ENCODE results near the gene FOXP1. TPM values are rescaled to one million over a fixed set of nuclear protein-coding genes. Genes with fewer than 3 reads are reported as not detected.
"Not testable (repeated sequence)": the region's sequence is repeated elsewhere in the genome, so short reads cannot be mapped to it uniquely, and the experiment has no call there.

FOXP1 gene
- total RNA-seq, 1 donor from 2014 or later: 110 TPM

- H3K4me1 Mint-ChIP-seq: peaks cover 81% of the 10 kb centered on the region
- peak overlapping the region; percentile 99 for H3K27ac Mint-ChIP-seq
- intact Hi-C loops (cut with micrococcal nuclease): loop anchor here (1.0 to 5.0 kb wide), 8 partner anchors 14 to 433 kb away; partner anchors contain the start of gene FOXP1
- DNase-seq: no peak
- peaks cover 10% of the 10 kb centered on the region for H3K36me3 Mint-ChIP-seq (ENCODE audit: low read depth)
- H3K9me3 Mint-ChIP-seq: peaks cover 8% of the 10 kb centered on the region
- H3K4me3 Mint-ChIP-seq: peak overlapping the region; percentile 76
- no peaks in the 10 kb centered on the region for H3K27me3 Mint-ChIP-seq
Measured at GRCh38 chr3:71444861-71445259, 138.7 kb downstream of the FOXP1 start.

- peak; percentile 93 for DNase-seq
- peak overlapping the region; percentile 76 for H3K4me3 Mint-ChIP-seq
- no peaks in the 10 kb centered on the region for H3K27me3 Mint-ChIP-seq
- peaks cover 80% of the 10 kb centered on the region for H3K4me1 Mint-ChIP-seq
- peaks cover 10% of the 10 kb centered on the region for H3K36me3 Mint-ChIP-seq (ENCODE audit: low read depth)
- H3K27ac Mint-ChIP-seq: peak overlapping the region; percentile 99
- intact Hi-C loops (cut with micrococcal nuclease): loop anchor here (1.0 to 5.0 kb wide), 8 partner anchors 15 to 432 kb away; partner anchors contain the start of gene FOXP1
- H3K9me3 Mint-ChIP-seq: peaks cover 8% of the 10 kb centered on the region
Measured at GRCh38 chr3:71444028-71444860, 139.3 kb downstream of the FOXP1 start.

GRCh38 chr3:71443332-71443731, 140.2 kb downstream of the FOXP1 start:
- DNase-seq: peak; percentile 63
- Mint-ChIP-seq H3K27me3 (no peaks in the 10 kb centered on the region), H3K36me3 (ENCODE audit: low read depth) (peaks cover 13% of the 10 kb centered on the region), H3K4me3 (peak overlapping the region; percentile 76), H3K27ac (peak overlapping the region; percentile 99), H3K9me3 (peaks cover 8% of the 10 kb centered on the region), H3K4me1 (peaks cover 77% of the 10 kb centered on the region)
- intact Hi-C loops (cut with micrococcal nuclease): loop anchor here (5.0 kb wide), 3 partner anchors 139 to 431 kb away; partner anchors contain the start of gene FOXP1

- peak overlapping the region; percentile 59 for H3K27ac Mint-ChIP-seq
- no peaks in the 10 kb centered on the region for H3K27me3 Mint-ChIP-seq
- peaks cover 8% of the 10 kb centered on the region for H3K9me3 Mint-ChIP-seq
- peak overlapping the region; percentile 76 for H3K4me3 Mint-ChIP-seq
- intact Hi-C loops (cut with micrococcal nuclease): loop anchor here (5.0 kb wide), 3 partner anchors 140 to 430 kb away; partner anchors contain the start of gene FOXP1
- no peak for DNase-seq
- H3K36me3 Mint-ChIP-seq (ENCODE audit: low read depth): peaks cover 15% of the 10 kb centered on the region
- H3K4me1 Mint-ChIP-seq: peaks cover 72% of the 10 kb centered on the region
Measured at GRCh38 chr3:71442652-71443042, 140.9 kb downstream of the FOXP1 start.

- peak; percentile 63 for DNase-seq
- H3K4me3 Mint-ChIP-seq: peak overlapping the region; percentile 68
- H3K36me3 Mint-ChIP-seq (ENCODE audit: low read depth): peaks cover 20% of the 10 kb centered on the region
Measured at GRCh38 chr3:71441925-71442651, 141.4 kb downstream of the FOXP1 start.

GRCh38 chr3:71441217-71441924, 142.2 kb downstream of the FOXP1 start:
- DNase-seq: peak; percentile 57
- Mint-ChIP-seq H3K4me3 (no peak overlapping the region), H3K9me3 (peaks cover 8% of the 10 kb centered on the region), H3K36me3 (ENCODE audit: low read depth) (peaks cover 20% of the 10 kb centered on the region), H3K27ac (peak overlapping the region; percentile 31), H3K4me1 (peaks cover 68% of the 10 kb centered on the region), H3K27me3 (no peaks in the 10 kb centered on the region)
- intact Hi-C loops (cut with micrococcal nuclease): loop anchor here (5.0 kb wide), 3 partner anchors 141 to 429 kb away; partner anchors contain the start of gene FOXP1

More at GRCh38 chr3:71441925-71442651, 141.4 kb downstream of the FOXP1 start:
- intact Hi-C loops (cut with micrococcal nuclease): loop anchor here (5.0 kb wide), 3 partner anchors 140 to 430 kb away; partner anchors contain the start of gene FOXP1
- Mint-ChIP-seq H3K9me3 (peaks cover 8% of the 10 kb centered on the region), H3K27me3 (no peaks in the 10 kb centered on the region), H3K4me1 (peaks cover 72% of the 10 kb centered on the region), H3K27ac (peak overlapping the region; percentile 59)

- no peak overlapping the region for H3K27ac Mint-ChIP-seq
Measured at GRCh38 chr3:71438904-71439303, 144.6 kb downstream of the FOXP1 start.

GRCh38 chr3:71438071-71438685, 145.3 kb downstream of the FOXP1 start:
- no peak overlapping the region for H3K4me3 Mint-ChIP-seq
- DNase-seq: no peak
- H3K27me3 Mint-ChIP-seq: no peaks in the 10 kb centered on the region
- intact Hi-C loops (cut with micrococcal nuclease): no loop called here
- H3K9me3 Mint-ChIP-seq: no peaks in the 10 kb centered on the region
- H3K4me1 Mint-ChIP-seq: peaks cover 50% of the 10 kb centered on the region
- H3K36me3 Mint-ChIP-seq (ENCODE audit: low read depth): peaks cover 12% of the 10 kb centered on the region
- H3K27ac Mint-ChIP-seq: no peak overlapping the region

More at GRCh38 chr3:71438904-71439303, 144.6 kb downstream of the FOXP1 start:
- Mint-ChIP-seq H3K27me3 (no peaks in the 10 kb centered on the region), H3K4me1 (peaks cover 53% of the 10 kb centered on the region), H3K4me3 (no peak overlapping the region), H3K36me3 (ENCODE audit: low read depth) (peaks cover 16% of the 10 kb centered on the region), H3K9me3 (no peaks in the 10 kb centered on the region)
- no peak for DNase-seq
- intact Hi-C loops (cut with micrococcal nuclease): no loop called here

- DNase-seq: no peak
- Mint-ChIP-seq H3K36me3 (ENCODE audit: low read depth) (peaks cover 10% of the 10 kb centered on the region), H3K27me3 (no peaks in the 10 kb centered on the region), H3K9me3 (no peaks in the 10 kb centered on the region), H3K4me1 (peaks cover 43% of the 10 kb centered on the region), H3K4me3 (no peak overlapping the region), H3K27ac (no peak overlapping the region)
- intact Hi-C loops (cut with micrococcal nuclease): no loop called here
Measured at GRCh38 chr3:71436337-71436736, 147.2 kb downstream of the FOXP1 start.

GRCh38 chr3:71435836-71436235, 147.7 kb downstream of the FOXP1 start:
- DNase-seq; H3K36me3 Mint-ChIP-seq (ENCODE audit: low read depth); intact Hi-C loops (cut with micrococcal nuclease); H3K4me3 Mint-ChIP-seq; H3K27me3 Mint-ChIP-seq; H3K27ac Mint-ChIP-seq; H3K9me3 Mint-ChIP-seq: not testable (repeated sequence)
- peaks cover 42% of the 10 kb centered on the region for H3K4me1 Mint-ChIP-seq

GRCh38 chr3:71433631-71434030, 149.9 kb downstream of the FOXP1 start:
- peak; percentile 53 for DNase-seq
- peaks cover 7% of the 10 kb centered on the region for H3K36me3 Mint-ChIP-seq (ENCODE audit: low read depth)
- H3K27me3 Mint-ChIP-seq: no peaks in the 10 kb centered on the region
- no peak overlapping the region for H3K4me3 Mint-ChIP-seq
- H3K9me3 Mint-ChIP-seq: no peaks in the 10 kb centered on the region
- intact Hi-C loops (cut with micrococcal nuclease): no loop called here
- H3K4me1 Mint-ChIP-seq: peaks cover 34% of the 10 kb centered on the region
- no peak overlapping the region for H3K27ac Mint-ChIP-seq

GRCh38 chr3:71432044-71432975, 151.2 kb downstream of the FOXP1 start:
- Mint-ChIP-seq H3K4me3 (no peak overlapping the region), H3K4me1 (peaks cover 28% of the 10 kb centered on the region), H3K27ac (no peak overlapping the region), H3K36me3 (ENCODE audit: low read depth) (peaks cover 2% of the 10 kb centered on the region), H3K9me3 (no peaks in the 10 kb centered on the region), H3K27me3 (peaks cover 8% of the 10 kb centered on the region)
- no peak for DNase-seq
- intact Hi-C loops (cut with micrococcal nuclease): no loop called here
